ENCODE data around the gene DLK2. TPM values are rescaled to one million over a fixed set of nuclear protein-coding genes. Genes with fewer than 3 reads are reported as not detected.

DLK2 gene
- total and polyA plus RNA-seq, 2 of the 13 experiments (the other 11 are each of a cell fraction or from before 2014, with no cell fraction given): 1.2 to 3.8 TPM

- Histone ChIP-seq H3K4me1 (ENCODE audit: insufficient read depth, low read length) (no peaks in the 10 kb centered on the region), H3K4me2 (ENCODE audit: low read depth, low read length) (no peak overlapping the region), H3K27me3 (ENCODE audit: control insufficient read depth in 1 of 2, insufficient read depth in 2 of 2, low read length in 2 of 2) (no peaks in the 10 kb centered on the region), H3K9ac (ENCODE audit: insufficient read depth, low read depth, low read length) (no peak overlapping the region), H3K79me2 (ENCODE audit: insufficient read depth, low read length) (no peaks in the 10 kb centered on the region), H3K27ac (ENCODE audit: extremely low read length, insufficient read depth, low read length) (no peak overlapping the region), H3K36me3 (replicated peaks in 1 of 2; ENCODE audit: control insufficient read depth in 1 of 2, insufficient read depth in 2 of 2, low read length in 2 of 2) (peaks cover 26 to 52% of the 10 kb centered on the region in 2 experiments), H4K20me1 (ENCODE audit: insufficient read depth, low read length) (no peaks in the 10 kb centered on the region), H3K4me3 (replicated peaks in 1 of 3; ENCODE audit: insufficient read depth in 1 of 3, low read depth in 2 of 3, low read length in 3 of 3) (no peak overlapping the region), H2AFZ (ENCODE audit: low read length) (no peak overlapping the region), H3K9me3 (ENCODE audit: low read length) (no peaks in the 10 kb centered on the region)
- ChIA-PET POLR2A (interaction anchor here (1.0 kb wide), 2 partner anchors 17 to 46 kb away, joined by 3 read pairs; partner anchors contain the start of gene ABCC10), CTCF (ENCODE audit: low intra/inter-chr PET ratio, low total read pairs) (no interaction called here)
- ATAC-seq (no peak), DNase-seq (ENCODE audit: low spot score) (no peak), FAIRE-seq (no peak)
- in situ Hi-C loops (cut with HindIII; ENCODE audit: extremely low pct_ligation_motif_present, low pct_unique_long_range_greater_than_20kb) (no loop called here), intact Hi-C loops (cut with micrococcal nuclease; ENCODE audit: unreplicated experiment) (no loop called here)
- no TSS peak for BruUV-seq (replicated peaks)
- TF ChIP-seq RNF219 (CRISPR knock-in tag; IDR thresholded peaks at IDR 0.05) (no peak), ZNF274 (CRISPR knock-in tag; IDR thresholded peaks at IDR 0.05) (no peak), NR2F1 (CRISPR knock-in tag; IDR thresholded peaks at IDR 0.05) (no peak), KDM6A (CRISPR knock-in tag; IDR thresholded peaks at IDR 0.05; ENCODE audit: low read depth) (no peak), PHF20 (CRISPR knock-in tag; IDR thresholded peaks at IDR 0.05) (no peak), RCOR2 (CRISPR knock-in tag; IDR thresholded peaks at IDR 0.05) (no peak)
- TF ChIP-seq, protein P1, sequence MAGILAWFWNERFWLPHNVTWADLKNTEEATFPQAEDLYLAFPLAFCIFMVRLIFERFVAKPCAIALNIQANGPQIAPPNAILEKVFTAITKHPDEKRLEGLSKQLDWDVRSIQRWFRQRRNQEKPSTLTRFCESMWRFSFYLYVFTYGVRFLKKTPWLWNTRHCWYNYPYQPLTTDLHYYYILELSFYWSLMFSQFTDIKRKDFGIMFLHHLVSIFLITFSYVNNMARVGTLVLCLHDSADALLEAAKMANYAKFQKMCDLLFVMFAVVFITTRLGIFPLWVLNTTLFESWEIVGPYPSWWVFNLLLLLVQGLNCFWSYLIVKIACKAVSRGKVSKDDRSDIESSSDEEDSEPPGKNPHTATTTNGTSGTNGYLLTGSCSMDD (CRISPR knock-in tag; IDR thresholded peaks at IDR 0.05): no peak
- WGBS (ENCODE audit: low lambda C conversion rate): 93% methylated on average over 8 of the region's 8 CpGs
Measured at GRCh38 chr6:43444582-43444981, 10.8 kb downstream of the DLK2 start.
